ENCODE measurements around the gene ADAMTS2.

The ADAMTS2 gene

GRCh38 chr5:179313849-179314521 lies 31.3 kb downstream of the ADAMTS2 start:
- TF ChIP-seq EGR1 (IDR thresholded peaks at IDR 0.05) (no peak), TEAD4 (IDR thresholded peaks at IDR 0.05) (no peak), RAD21 (IDR thresholded peaks at IDR 0.05; ENCODE audit: low read depth) (no peak), EP300 (IDR thresholded peaks at IDR 0.05; ENCODE audit: borderline replicate concordance) (no peak), YY1 (IDR thresholded peaks at IDR 0.05; ENCODE audit: low read depth) (no peak)

- no peak for TF ChIP-seq EGR1 (IDR thresholded peaks at IDR 0.05)
- TF ChIP-seq TCF12 (IDR thresholded peaks at IDR 0.05; ENCODE audit: low read depth) = no peak
- no peak for TF ChIP-seq USF1 (IDR thresholded peaks at IDR 0.05)
- no peak for TF ChIP-seq ZBTB7A (IDR thresholded peaks at IDR 0.05; ENCODE audit: low read depth)
- TF ChIP-seq MAX (IDR thresholded peaks at IDR 0.05) = no peak
- TF ChIP-seq CREB1 (IDR thresholded peaks at IDR 0.05; ENCODE audit: low read depth) = no peak
- no peak for TF ChIP-seq TAF1 (IDR thresholded peaks at IDR 0.05; ENCODE audit: low read depth)
- TF ChIP-seq FOXM1 (IDR thresholded peaks at IDR 0.05; ENCODE audit: borderline replicate concordance, low read depth) = no peak
- TF ChIP-seq EP300 (IDR thresholded peaks at IDR 0.05; ENCODE audit: borderline replicate concordance) = no peak
- no peak for TF ChIP-seq YY1 (IDR thresholded peaks at IDR 0.05; ENCODE audit: low read depth)
- TF ChIP-seq REST (IDR thresholded peaks at IDR 0.05; ENCODE audit: low read depth) = no peak
- TF ChIP-seq RAD21 (IDR thresholded peaks at IDR 0.05; ENCODE audit: low read depth) = no peak
- no peak for TF ChIP-seq CEBPB (IDR thresholded peaks at IDR 0.05)
- no peak for TF ChIP-seq TEAD4 (IDR thresholded peaks at IDR 0.05)
Observed at GRCh38 chr5:179312557-179313235, 32.6 kb downstream of the ADAMTS2 start.

GRCh38 chr5:179311581-179311980 lies 33.7 kb downstream of the ADAMTS2 start:
- no peak for TF ChIP-seq YY1 (IDR thresholded peaks at IDR 0.05; ENCODE audit: low read depth)

- TF ChIP-seq EP300 (IDR thresholded peaks at IDR 0.05; ENCODE audit: borderline replicate concordance) (no peak), MAX (IDR thresholded peaks at IDR 0.05) (no peak), TCF12 (IDR thresholded peaks at IDR 0.05; ENCODE audit: low read depth) (no peak), NFIC (IDR thresholded peaks at IDR 0.05) (no peak), YY1 (IDR thresholded peaks at IDR 0.05; ENCODE audit: low read depth) (no peak), CEBPB (IDR thresholded peaks at IDR 0.05) (no peak), TAF1 (IDR thresholded peaks at IDR 0.05; ENCODE audit: low read depth) (no peak), ZBTB7A (IDR thresholded peaks at IDR 0.05; ENCODE audit: low read depth) (no peak)
Observed at GRCh38 chr5:179311091-179311470, 34.2 kb downstream of the ADAMTS2 start.

GRCh38 chr5:179310439-179311090 lies 34.7 kb downstream of the ADAMTS2 start:
- TF ChIP-seq EP300 (IDR thresholded peaks at IDR 0.05; ENCODE audit: borderline replicate concordance) (no peak), ZBTB7A (IDR thresholded peaks at IDR 0.05; ENCODE audit: low read depth) (no peak), FOXM1 (IDR thresholded peaks at IDR 0.05; ENCODE audit: borderline replicate concordance, low read depth) (no peak), RAD21 (IDR thresholded peaks at IDR 0.05; ENCODE audit: low read depth) (no peak), TAF1 (IDR thresholded peaks at IDR 0.05; ENCODE audit: low read depth) (no peak), YY1 (IDR thresholded peaks at IDR 0.05; ENCODE audit: low read depth) (no peak), TEAD4 (IDR thresholded peaks at IDR 0.05) (no peak), USF1 (IDR thresholded peaks at IDR 0.05) (no peak), CEBPB (IDR thresholded peaks at IDR 0.05) (no peak)

- TF ChIP-seq TAF1 (IDR thresholded peaks at IDR 0.05; ENCODE audit: low read depth) (no peak), RAD21 (IDR thresholded peaks at IDR 0.05; ENCODE audit: low read depth) (no peak), CREB1 (IDR thresholded peaks at IDR 0.05; ENCODE audit: low read depth) (no peak), REST (IDR thresholded peaks at IDR 0.05; ENCODE audit: low read depth) (no peak), USF1 (IDR thresholded peaks at IDR 0.05) (no peak), FOXM1 (IDR thresholded peaks at IDR 0.05; ENCODE audit: borderline replicate concordance, low read depth) (no peak), EGR1 (IDR thresholded peaks at IDR 0.05) (no peak), ZBTB7A (IDR thresholded peaks at IDR 0.05; ENCODE audit: low read depth) (no peak), TCF12 (IDR thresholded peaks at IDR 0.05; ENCODE audit: low read depth) (no peak), TEAD4 (IDR thresholded peaks at IDR 0.05) (no peak), NFIC (IDR thresholded peaks at IDR 0.05) (no peak), CEBPB (IDR thresholded peaks at IDR 0.05) (no peak), EP300 (IDR thresholded peaks at IDR 0.05; ENCODE audit: borderline replicate concordance) (no peak)
Observed at GRCh38 chr5:179309751-179310320, 35.4 kb downstream of the ADAMTS2 start.
